Retinal pigment epithelial cell (primary cell): ENCODE data around the gene EMC6.

Experiments
- DNase-seq: peaks from one replicate; pipeline ENCODE4 v3.0.0-alpha.2; 2010; ENCODE audit warnings: low read depth
- H3K4me3 ChIP-seq: 2 replicates; pipeline ENCODE4 v1.5.1; 2011; ENCODE audit warnings: mild to moderate bottlenecking, low read length, control low read depth, moderate library complexity
- CTCF ChIP-seq: conservative IDR thresholded peaks from 2 replicates; pipeline ENCODE4 v1.5.1; 2011; ENCODE audit warnings: low read depth, low read length, control low read depth, inconsistent platforms

Gene EMC6

GRCh38 chr17:3641717-3642486 lies 26.7 kb upstream of the EMC6 start:
- no peak for DNase-seq
- no peak overlapping the region for H3K4me3 ChIP-seq
- no peak for TF ChIP-seq CTCF

- no peak overlapping the region for H3K4me3 ChIP-seq
- no peak for DNase-seq
- TF ChIP-seq CTCF = no peak
Observed at GRCh38 chr17:3643889-3644349, 24.7 kb upstream of the EMC6 start.

- H3K4me3 ChIP-seq = no peak overlapping the region
- no peak for TF ChIP-seq CTCF
- no peak for DNase-seq
Observed at GRCh38 chr17:3645310-3645709, 23.3 kb upstream of the EMC6 start.

- TF ChIP-seq CTCF = no peak
- no peak overlapping the region for H3K4me3 ChIP-seq
- DNase-seq = no peak
Observed at GRCh38 chr17:3647251-3647650, 21.4 kb upstream of the EMC6 start.

GRCh38 chr17:3647769-3648555 lies 20.6 kb upstream of the EMC6 start:
- H3K4me3 ChIP-seq = no peak overlapping the region
- no peak for DNase-seq
- TF ChIP-seq CTCF = peak; percentile 64

GRCh38 chr17:3655766-3656165 lies 12.8 kb upstream of the EMC6 start:
- no peak overlapping the region for H3K4me3 ChIP-seq
- no peak for TF ChIP-seq CTCF
- DNase-seq = no peak

GRCh38 chr17:3656353-3656752 lies 12.3 kb upstream of the EMC6 start:
- no peak overlapping the region for H3K4me3 ChIP-seq
- no peak for DNase-seq
- no peak for TF ChIP-seq CTCF
